IPS DF 4.7 (cell line): ENCODE results near the gene HAPLN2.

Source experiments
- DNase-seq: peaks from one replicate; pipeline ENCODE4 v3.0.0-alpha.2; 2013; ENCODE audit warnings: low spot score; ENCODE audit errors: extremely low read depth

Gene HAPLN2

GRCh38 chr1:156644146-156644545 lies 24.9 kb downstream of the HAPLN2 start:
- no peak for DNase-seq

- DNase-seq: no peak
Measured at GRCh38 chr1:156644640-156645039, 25.4 kb downstream of the HAPLN2 start.

GRCh38 chr1:156645056-156645455 lies 25.8 kb downstream of the HAPLN2 start:
- no peak for DNase-seq

GRCh38 chr1:156645666-156646065 lies 26.5 kb downstream of the HAPLN2 start:
- DNase-seq: no peak

- no peak for DNase-seq
Measured at GRCh38 chr1:156646738-156647211, 27.6 kb downstream of the HAPLN2 start.

- no peak for DNase-seq
Measured at GRCh38 chr1:156647351-156647750, 28.1 kb downstream of the HAPLN2 start.

GRCh38 chr1:156648496-156648895 lies 29.3 kb downstream of the HAPLN2 start:
- no peak for DNase-seq

GRCh38 chr1:156648951-156649350 lies 29.7 kb downstream of the HAPLN2 start:
- no peak for DNase-seq

- no peak for DNase-seq
Measured at GRCh38 chr1:156652131-156652991, 33.1 kb downstream of the HAPLN2 start.

GRCh38 chr1:156652992-156653355 lies 33.8 kb downstream of the HAPLN2 start:
- DNase-seq: no peak

- no peak for DNase-seq
Measured at GRCh38 chr1:156654700-156655099, 35.5 kb downstream of the HAPLN2 start.

- no peak for DNase-seq
Measured at GRCh38 chr1:156655151-156655903, 36.1 kb downstream of the HAPLN2 start.

GRCh38 chr1:156655904-156656516 lies 36.8 kb downstream of the HAPLN2 start:
- DNase-seq: no peak

- DNase-seq: no peak
Measured at GRCh38 chr1:156656806-156657740, 37.9 kb downstream of the HAPLN2 start.

- DNase-seq: no peak
Measured at GRCh38 chr1:156657741-156658319, 38.6 kb downstream of the HAPLN2 start.

GRCh38 chr1:156658496-156658895 lies 39.3 kb downstream of the HAPLN2 start:
- no peak for DNase-seq

- DNase-seq: no peak
Measured at GRCh38 chr1:156658945-156659574, 39.8 kb downstream of the HAPLN2 start.

- no peak for DNase-seq
Measured at GRCh38 chr1:156659661-156659987, 40.4 kb downstream of the HAPLN2 start.

GRCh38 chr1:156659988-156660751 lies 41.0 kb downstream of the HAPLN2 start:
- DNase-seq: no peak

- DNase-seq: no peak
Measured at GRCh38 chr1:156660752-156661112, 41.5 kb downstream of the HAPLN2 start.
